Panc1 (cell line): ENCODE data around the gene LRRC26. TPM values are rescaled to one million over a fixed set of nuclear protein-coding genes. Genes with fewer than 3 reads are reported as not detected.

Experiments used
- ATAC-seq: fragments of 200-7000 bp; cut with Tn5 transposase; 2 replicates; pipeline ENCODE4 v1.9.1; 2020; ENCODE audit warnings: mild to moderate bottlenecking, moderate library complexity
- BruUV-seq: library from RNA; stranded (reverse); fragments of 400-500 nt; replicated peaks from 2 replicates; lab custom pipeline; 2021; lab: Mats Ljungman, UMichigan
- CTCF ChIA-PET: fragments of 300-600 bp; sonication (Branson Sonifier 250); formaldehyde crosslinking; loops from one replicate; lab custom pipeline; 2022; ENCODE audit warnings: antibody characterized with exemption; lab: Charles Lee
- POLR2A ChIA-PET: fragments of 300-600 bp; sonication (Branson Sonifier 250); formaldehyde crosslinking; loops from one replicate; lab custom pipeline; 2022; ENCODE audit warnings: antibody characterized with exemption; lab: Charles Lee
- DNase-seq: peaks from one replicate; pipeline ENCODE4 v3.0.0-alpha.2; 2010; ENCODE audit warnings: low read depth, low spot score
- H3K27ac ChIP-seq: 2 replicates; pipeline ENCODE4 v1.5.1; 2011; ENCODE audit warnings: mild to moderate bottlenecking, low read length, inconsistent platforms
- H3K27me3 ChIP-seq: fragments of 200-500 bp; sonication (Bioruptor generic); 2 replicates; pipeline ENCODE4 v1.6.0; 2014; ENCODE audit warnings: low read length, inconsistent platforms; ENCODE audit not compliant: control insufficient read depth, insufficient read depth
- H3K36me3 ChIP-seq: fragments of 200-500 bp; sonication (Bioruptor generic); 2 replicates; pipeline ENCODE4 v1.5.1; 2014; ENCODE audit warnings: inconsistent platforms, mild to moderate bottlenecking, low read length, moderate library complexity; ENCODE audit not compliant: control insufficient read depth, insufficient read depth
- H3K4me1 ChIP-seq: 2 replicates; pipeline ENCODE4 v1.5.1; 2011; ENCODE audit warnings: inconsistent platforms, mild to moderate bottlenecking, low read length, moderate library complexity; ENCODE audit not compliant: control insufficient read depth, insufficient read depth
- H3K4me3 ChIP-seq, 2 experiments: 2 replicates each; pipeline ENCODE4 v1.5.1; 2011 to 2012; ENCODE audit warnings: low read depth in 2 of 2, low read length in 2 of 2, mild to moderate bottlenecking in 2 of 2, inconsistent platforms in 1 of 2, moderate library complexity in 1 of 2
- H3K9me3 ChIP-seq: fragments of 200-500 bp; sonication (Bioruptor generic); 2 replicates; pipeline ENCODE4 v1.5.1; 2014; ENCODE audit warnings: low read depth, mild to moderate bottlenecking, inconsistent platforms, low read length, moderate library complexity; ENCODE audit not compliant: control insufficient read depth, insufficient read depth
- POLR2AphosphoS5 ChIP-seq: IDR thresholded peaks from 2 replicates; pipeline ENCODE4 v1.6.1; 2012; ENCODE audit warnings: mild to moderate bottlenecking, low read depth, low read length, moderate library complexity
- REST ChIP-seq, 2 experiments: IDR thresholded peaks; 2 replicates each; pipeline ENCODE4 v1.6.1; 2011 to 2012; ENCODE audit warnings: low read depth in 2 of 2, control low read depth in 1 of 2, low read length in 1 of 2, mild to moderate bottlenecking in 1 of 2, moderate library complexity in 1 of 2; ENCODE audit not compliant: insufficient read depth in 1 of 2
- SIN3A ChIP-seq: IDR thresholded peaks from 2 replicates; pipeline ENCODE4 v1.6.1; 2012; ENCODE audit warnings: low read depth, mild to moderate bottlenecking, low read length, moderate library complexity, borderline replicate concordance; ENCODE audit not compliant: insufficient read depth
- TCF7L2 ChIP-seq: IDR thresholded peaks from 2 replicates; pipeline ENCODE4 v1.6.1; 2011; ENCODE audit warnings: mild to moderate bottlenecking, low read depth, low read length, inconsistent platforms
- in situ Hi-C: cut with HindIII; loops from 2 replicates; pipeline ENCODE4 v1.10.0; 2016; ENCODE audit warnings: low sequenced_read_pairs, low pct_unique_long_range_greater_than_20kb
- intact Hi-C: fragments of 100-400 bp; cut with micrococcal nuclease; formaldehyde crosslinking; loops from one replicate; pipeline ENCODE4 v1.10.0; 2022; ENCODE audit not compliant: unreplicated experiment
- total RNA-seq: library from RNA; stranded (reverse); gene quantifications from one replicate; pipeline ENCODE4 v1.2.1, GENCODE V29; 2021; ENCODE audit not compliant: unreplicated experiment
- TF ChIP-seq, protein P1 (sequence below): fragments of 450-650 bp; IDR thresholded peaks from 2 replicates; pipeline ENCODE4 v1.5.1; 2017; ENCODE audit warnings: mild to moderate bottlenecking

LRRC26 gene
- total RNA-seq, 1 experiment from 2014 or later: 0.69 TPM

- POLR2A ChIA-PET: no interaction called here
- Histone ChIP-seq H3K4me3 (peak overlapping the region; percentile 27 to 37; a peak in 3 of 4 replicates), H3K27ac (no peak overlapping the region), H3K27me3 (no peaks in the 10 kb centered on the region), H3K9me3 (no peaks in the 10 kb centered on the region), H3K36me3 (no peaks in the 10 kb centered on the region), H3K4me1 (peaks cover 6% of the 10 kb centered on the region)
- DNase-seq (no peak), ATAC-seq (no peak)
- BruUV-seq: no TSS peak
- intact Hi-C loops (no loop called here), in situ Hi-C loops (no loop called here)
- TF ChIP-seq SIN3A: no peak
- TF ChIP-seq, protein P1, sequence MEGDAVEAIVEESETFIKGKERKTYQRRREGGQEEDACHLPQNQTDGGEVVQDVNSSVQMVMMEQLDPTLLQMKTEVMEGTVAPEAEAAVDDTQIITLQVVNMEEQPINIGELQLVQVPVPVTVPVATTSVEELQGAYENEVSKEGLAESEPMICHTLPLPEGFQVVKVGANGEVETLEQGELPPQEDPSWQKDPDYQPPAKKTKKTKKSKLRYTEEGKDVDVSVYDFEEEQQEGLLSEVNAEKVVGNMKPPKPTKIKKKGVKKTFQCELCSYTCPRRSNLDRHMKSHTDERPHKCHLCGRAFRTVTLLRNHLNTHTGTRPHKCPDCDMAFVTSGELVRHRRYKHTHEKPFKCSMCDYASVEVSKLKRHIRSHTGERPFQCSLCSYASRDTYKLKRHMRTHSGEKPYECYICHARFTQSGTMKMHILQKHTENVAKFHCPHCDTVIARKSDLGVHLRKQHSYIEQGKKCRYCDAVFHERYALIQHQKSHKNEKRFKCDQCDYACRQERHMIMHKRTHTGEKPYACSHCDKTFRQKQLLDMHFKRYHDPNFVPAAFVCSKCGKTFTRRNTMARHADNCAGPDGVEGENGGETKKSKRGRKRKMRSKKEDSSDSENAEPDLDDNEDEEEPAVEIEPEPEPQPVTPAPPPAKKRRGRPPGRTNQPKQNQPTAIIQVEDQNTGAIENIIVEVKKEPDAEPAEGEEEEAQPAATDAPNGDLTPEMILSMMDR: no peak
- no peak for TF ChIP-seq TCF7L2
- TF ChIP-seq REST (IDR thresholded peaks at IDR 0.05; ENCODE audit: insufficient read depth in 1 of 2, low read depth in 2 of 2, low read length in 1 of 2): no peak
- TF ChIP-seq POLR2AphosphoS5: no peak
- CTCF ChIA-PET: interaction anchor here (0.6 to 1.3 kb wide), 3 partner anchors 14 to 23 kb away, joined by 4 to 7 read pairs (median 5); no protein-coding TSS in a partner anchor
Measured at GRCh38 chr9:137167277-137167746, 2.5 kb downstream of the LRRC26 start.

DNA sequence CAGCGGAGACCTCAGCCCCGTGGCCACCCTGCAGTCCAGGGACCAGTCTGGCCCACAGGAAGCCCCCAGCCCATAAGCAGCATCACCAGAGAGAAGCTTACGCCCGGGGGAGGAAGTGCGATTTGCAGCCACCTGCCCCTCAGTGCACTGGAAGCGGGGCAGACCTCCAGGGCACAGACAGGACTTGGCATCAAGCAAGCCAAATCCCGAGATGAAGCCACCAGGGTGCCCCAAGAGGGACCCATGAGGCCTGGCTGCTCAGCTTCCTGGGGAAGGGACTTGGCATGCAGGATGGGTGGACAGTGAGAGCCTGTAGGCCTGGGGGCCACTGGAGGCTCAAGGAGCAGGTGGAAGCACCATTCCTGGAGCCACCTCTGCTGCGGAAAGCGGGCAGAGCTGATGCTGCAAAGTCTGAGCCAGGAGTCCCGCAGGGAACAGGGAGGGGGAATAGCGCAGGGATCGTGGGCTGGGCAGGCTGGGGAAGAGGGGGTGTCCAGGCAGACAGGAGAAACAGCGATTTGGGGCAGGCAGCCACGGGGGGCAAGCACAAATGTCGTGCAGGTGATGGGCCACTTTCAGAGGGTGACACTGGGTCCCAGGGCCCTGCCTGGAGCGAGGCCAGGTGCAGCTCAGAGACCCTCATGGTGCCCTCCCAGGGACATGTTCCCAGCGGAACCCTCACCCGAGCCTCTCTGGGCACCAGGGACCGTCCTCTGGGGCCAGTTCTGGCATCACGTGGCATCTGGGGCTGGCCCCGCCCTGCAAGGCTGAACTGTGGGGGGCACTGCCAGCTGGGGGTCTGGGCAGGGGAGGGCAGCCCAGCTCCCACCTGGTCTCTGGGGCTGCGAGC is 3.2 kb downstream of the LRRC26 start:
- Histone ChIP-seq H3K4me1 (peaks cover 6% of the 10 kb centered on the region), H3K36me3 (no peaks in the 10 kb centered on the region), H3K27me3 (no peaks in the 10 kb centered on the region), H3K9me3 (no peaks in the 10 kb centered on the region), H3K4me3 (no peak overlapping the region), H3K27ac (no peak overlapping the region)
- ChIA-PET CTCF (interaction anchor here (0.6 to 1.3 kb wide), 3 partner anchors 14 to 24 kb away, joined by 4 to 7 read pairs (median 5); no protein-coding TSS in a partner anchor), POLR2A (no interaction called here)
- in situ Hi-C loops (no loop called here), intact Hi-C loops (no loop called here)
- TF ChIP-seq TCF7L2: no peak
- ATAC-seq: no peak
- no TSS peak for BruUV-seq
- DNase-seq: no peak
